ENCODE measurements around the gene TATDN3. TPM values are rescaled to one million over a fixed set of nuclear protein-coding genes. Genes with fewer than 3 reads are reported as not detected.
A peak's percentile ranks its signal among the peaks of the same experiment; 100 is the strongest.
"Not testable (repeated sequence)": the region's sequence is repeated elsewhere in the genome, so short reads cannot be mapped to it uniquely, and the experiment has no call there.

TATDN3 gene
- total RNA-seq, 1 donor from 2014 or later: 17.6 TPM

- no peak for DNase-seq (ENCODE audit: low read depth)
Observed at GRCh38 chr1:212827831-212828278, 36.2 kb downstream of the TATDN3 start.

GRCh38 chr1:212828395-212828794, 36.7 kb downstream of the TATDN3 start:
- DNase-seq (ENCODE audit: low read depth): no peak

- DNase-seq (ENCODE audit: low read depth): peak; percentile 79
Observed at GRCh38 chr1:212833211-212834207, 41.8 kb downstream of the TATDN3 start.

- no peak for DNase-seq (ENCODE audit: low read depth)
Observed at GRCh38 chr1:212838145-212838544, 46.5 kb downstream of the TATDN3 start.

- not testable (repeated sequence) for DNase-seq (ENCODE audit: low read depth)
Observed at GRCh38 chr1:212844521-212844920, 52.8 kb downstream of the TATDN3 start.

GRCh38 chr1:212847549-212847948, 55.9 kb downstream of the TATDN3 start, which contains the start of gene SPATA45:
SPATA45 (minus strand) TSS chr1:212847649; CDS start chr1:212836149, 11,500 bp downstream.
- no peak for DNase-seq (ENCODE audit: low read depth)

- no peak for DNase-seq (ENCODE audit: low read depth)
Observed at GRCh38 chr1:212852105-212852688, 60.5 kb downstream of the TATDN3 start.

- DNase-seq (ENCODE audit: low read depth): peak; percentile 75
Observed at GRCh38 chr1:212853658-212854057, 62.0 kb downstream of the TATDN3 start.

- no peak for DNase-seq (ENCODE audit: low read depth)
Observed at GRCh38 chr1:212856755-212857154, 65.1 kb downstream of the TATDN3 start.

GRCh38 chr1:212857992-212858460, 66.3 kb downstream of the TATDN3 start, which contains the start of gene FLVCR1:
FLVCR1 (plus strand) TSS chr1:212858275; CDS start chr1:212858453, 178 bp downstream.
- peak; percentile 86 for DNase-seq (ENCODE audit: low read depth)

GRCh38 chr1:212858461-212859265, 67.0 kb downstream of the TATDN3 start:
- peak; percentile 17 for DNase-seq (ENCODE audit: low read depth)

- no peak for DNase-seq (ENCODE audit: low read depth)
Observed at GRCh38 chr1:212860713-212861581, 69.3 kb downstream of the TATDN3 start.

- no peak for DNase-seq (ENCODE audit: low read depth)
Observed at GRCh38 chr1:212862111-212862690, 70.5 kb downstream of the TATDN3 start.

GRCh38 chr1:212863345-212863744, 71.7 kb downstream of the TATDN3 start:
- DNase-seq (ENCODE audit: low read depth): not testable (repeated sequence)

GRCh38 chr1:212864201-212864600, 72.5 kb downstream of the TATDN3 start:
- DNase-seq (ENCODE audit: low read depth): no peak

Other genes with a start within 250 kb of the TATDN3 start
- 21.6 and 34.6 TPM in 2 replicates for gene ATF3, start 183.1 kb upstream of the TATDN3 start, total RNA-seq
- 0.55 and 3.6 TPM in 2 replicates for gene BATF3, start 92.1 kb upstream of the TATDN3 start, total RNA-seq
- 31.8 and 38.4 TPM in 2 replicates for gene NSL1, start 117 bp upstream of the TATDN3 start, total RNA-seq
- 0.30 TPM in 1 of 2 replicates, not detected in the other for gene SPATA45, start 55.8 kb downstream of the TATDN3 start, total RNA-seq
- gene FLVCR1, start 66.4 kb downstream of the TATDN3 start, total RNA-seq: 12.9 and 24.8 TPM in 2 replicates
- 0.35 TPM in 1 of 2 replicates, not detected in the other for gene VASH2, start 158.6 kb downstream of the TATDN3 start, total RNA-seq
- 43.7 and 44.3 TPM in 2 replicates for gene ANGEL2, start 224.0 kb downstream of the TATDN3 start, total RNA-seq

Data from renal cortical epithelial cell (primary cell).